Stimulated activated CD4-positive, alpha-beta T cell treated with anti-CD3 and anti-CD28 coated beads, Interleukin-15, amount 100 ng/mL, for 48 hours (primary cell): ENCODE measurements around the gene AOC1.
A peak's percentile ranks its signal among the peaks of the same experiment; 100 is the strongest.

ENCODE experiments used
- DNase-seq, 2 donors: peaks; one replicate each; pipeline ENCODE4 v3.0.0-alpha.2; 2020; ENCODE audit warnings: low read depth in 2 of 2

AOC1 gene

DNA sequence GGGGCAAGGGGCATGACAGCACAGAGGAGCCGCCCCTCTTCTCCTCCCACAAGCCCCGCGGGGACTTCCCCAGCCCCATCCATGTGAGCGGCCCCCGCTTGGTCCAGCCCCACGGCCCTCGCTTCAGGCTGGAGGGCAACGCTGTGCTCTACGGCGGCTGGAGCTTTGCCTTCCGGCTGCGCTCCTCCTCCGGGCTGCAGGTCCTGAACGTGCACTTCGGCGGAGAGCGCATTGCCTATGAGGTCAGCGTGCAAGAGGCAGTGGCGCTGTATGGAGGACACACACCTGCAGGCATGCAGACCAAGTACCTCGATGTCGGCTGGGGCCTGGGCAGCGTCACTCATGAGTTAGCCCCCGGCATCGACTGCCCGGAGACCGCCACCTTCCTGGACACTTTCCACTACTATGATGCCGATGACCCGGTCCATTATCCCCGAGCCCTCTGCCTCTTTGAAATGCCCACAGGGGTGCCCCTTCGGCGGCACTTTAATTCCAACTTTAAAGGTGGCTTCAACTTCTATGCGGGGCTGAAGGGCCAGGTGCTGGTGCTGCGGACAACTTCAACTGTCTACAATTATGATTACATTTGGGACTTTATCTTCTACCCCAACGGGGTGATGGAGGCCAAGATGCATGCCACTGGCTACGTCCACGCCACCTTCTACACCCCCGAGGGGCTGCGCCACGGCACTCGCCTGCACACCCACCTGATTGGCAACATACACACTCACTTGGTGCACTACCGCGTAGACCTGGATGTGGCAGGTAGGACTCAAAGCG lies 5.1 kb downstream of the AOC1 start:
- DNase-seq = no peak

DNA sequence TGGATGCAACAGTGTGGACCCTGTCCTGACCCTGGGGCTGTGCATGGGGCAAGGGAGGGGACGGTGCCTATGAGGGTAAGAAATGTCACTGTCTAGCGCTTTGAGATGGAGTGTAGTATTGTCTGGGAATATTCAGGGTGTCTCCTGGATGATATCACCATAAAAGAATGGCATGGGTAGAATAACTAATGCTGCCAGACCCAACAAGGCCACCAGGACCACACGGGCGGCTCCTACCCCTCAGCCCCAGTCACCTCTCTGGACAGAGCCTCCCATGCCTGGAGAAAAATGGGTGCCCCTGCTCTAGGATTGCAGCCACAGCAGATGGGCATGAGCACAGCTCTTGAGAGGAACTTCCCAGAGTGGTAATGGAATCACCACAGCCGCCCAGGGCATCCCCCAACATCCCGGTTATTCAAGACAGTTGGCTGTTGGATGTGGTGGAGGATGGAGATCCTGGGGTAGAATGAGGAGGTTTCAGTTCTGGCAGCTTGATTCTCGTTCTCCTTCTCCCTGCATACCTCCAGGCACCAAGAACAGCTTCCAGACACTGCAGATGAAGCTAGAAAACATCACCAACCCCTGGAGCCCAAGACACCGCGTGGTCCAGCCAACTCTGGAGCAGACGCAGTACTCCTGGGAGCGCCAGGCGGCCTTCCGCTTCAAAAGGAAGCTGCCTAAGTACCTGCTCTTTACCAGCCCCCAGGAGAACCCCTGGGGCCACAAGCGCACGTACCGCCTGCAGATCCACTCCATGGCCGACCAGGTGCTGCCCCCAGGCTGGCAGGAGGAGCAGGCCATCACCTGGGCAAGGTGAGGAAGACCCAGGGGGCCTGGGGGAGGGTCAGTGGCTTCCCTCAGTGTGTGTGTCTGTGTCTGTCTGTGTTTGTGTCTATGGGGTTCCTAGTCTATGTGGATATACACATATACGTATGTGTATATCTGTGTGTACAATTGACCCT lies 6.2 kb downstream of the AOC1 start:
- DNase-seq = no peak

DNA sequence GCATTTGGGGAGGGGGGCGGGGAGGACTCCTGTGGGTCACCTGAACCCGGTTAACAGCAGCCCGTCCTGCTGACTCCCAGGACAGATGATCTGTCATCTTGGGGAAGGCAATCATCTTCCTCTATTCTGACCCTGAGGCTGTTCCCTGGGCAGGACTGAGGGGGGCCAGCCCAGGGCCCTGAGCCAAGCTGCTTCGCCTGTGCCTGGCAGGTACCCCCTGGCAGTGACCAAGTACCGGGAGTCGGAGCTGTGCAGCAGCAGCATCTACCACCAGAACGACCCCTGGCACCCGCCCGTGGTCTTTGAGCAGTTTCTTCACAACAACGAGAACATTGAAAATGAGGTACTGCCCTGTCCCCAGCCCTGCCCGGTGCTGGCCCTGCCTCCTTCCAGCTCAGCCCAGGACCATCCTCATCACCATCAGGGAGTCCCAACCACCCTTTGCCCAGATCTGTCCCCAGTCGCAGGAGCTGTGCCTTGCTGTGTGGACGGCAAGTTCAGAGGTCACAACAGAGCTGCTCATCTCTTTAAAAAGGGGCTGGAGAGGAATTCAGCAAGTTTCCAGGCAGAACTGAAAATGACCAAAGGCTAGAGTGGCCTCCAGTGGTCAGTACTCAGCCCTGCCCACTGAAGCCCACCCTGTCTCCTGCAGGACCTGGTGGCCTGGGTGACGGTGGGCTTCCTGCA lies 8.1 kb downstream of the AOC1 start:
- no peak for DNase-seq

DNA sequence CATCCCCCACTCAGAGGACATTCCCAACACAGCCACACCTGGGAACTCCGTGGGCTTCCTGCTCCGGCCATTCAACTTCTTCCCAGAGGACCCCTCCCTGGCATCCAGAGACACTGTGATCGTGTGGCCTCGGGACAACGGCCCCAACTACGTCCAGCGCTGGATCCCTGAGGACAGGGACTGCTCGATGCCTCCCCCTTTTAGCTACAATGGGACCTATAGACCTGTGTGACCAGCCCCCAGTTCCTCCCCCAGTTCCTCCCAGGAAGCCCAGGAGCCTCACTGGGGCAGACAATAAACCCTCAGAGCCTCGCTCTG lies 8.6 kb downstream of the AOC1 start:
- no peak for DNase-seq

DNA sequence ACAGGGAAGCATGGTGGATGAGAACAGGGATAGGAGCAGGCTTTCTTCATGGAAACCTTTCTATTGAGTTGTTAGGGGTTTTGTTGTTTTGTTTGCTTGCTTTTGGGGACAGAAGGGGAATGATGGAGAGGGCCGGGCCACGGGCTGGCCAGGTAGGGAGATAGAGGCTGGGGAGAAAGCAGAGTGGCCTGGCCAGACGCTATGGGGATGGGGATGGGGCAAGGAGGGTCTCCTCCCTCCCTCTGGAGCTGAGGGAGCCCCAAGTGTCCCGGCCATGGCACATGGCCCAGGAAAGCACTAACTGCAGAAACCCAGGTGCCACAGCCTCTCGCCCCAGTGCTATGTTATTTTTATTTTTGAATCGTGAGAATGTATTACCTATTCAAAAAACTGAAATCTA lies 10.0 kb downstream of the AOC1 start:
- no peak for DNase-seq

DNA sequence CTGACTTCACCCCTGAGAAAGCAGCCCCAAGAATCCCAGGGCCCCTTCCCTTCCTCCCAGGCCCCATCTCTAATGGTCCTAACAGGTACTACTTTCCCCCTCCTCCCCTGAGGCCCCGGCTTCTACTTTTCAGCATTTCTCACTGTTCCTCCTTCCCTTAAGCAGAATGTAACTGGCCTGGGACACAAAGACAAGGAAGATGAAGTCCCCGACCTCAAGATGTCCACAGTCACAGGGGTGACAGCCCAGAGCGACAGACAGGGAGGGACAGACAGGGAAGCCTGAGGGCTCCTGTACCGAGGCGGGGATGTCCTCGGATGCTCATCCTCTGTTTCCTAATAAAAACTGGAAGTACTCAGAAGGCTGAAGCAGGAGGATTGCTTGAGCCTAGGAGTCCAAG lies 11.6 kb downstream of the AOC1 start:
- DNase-seq = no peak

DNA sequence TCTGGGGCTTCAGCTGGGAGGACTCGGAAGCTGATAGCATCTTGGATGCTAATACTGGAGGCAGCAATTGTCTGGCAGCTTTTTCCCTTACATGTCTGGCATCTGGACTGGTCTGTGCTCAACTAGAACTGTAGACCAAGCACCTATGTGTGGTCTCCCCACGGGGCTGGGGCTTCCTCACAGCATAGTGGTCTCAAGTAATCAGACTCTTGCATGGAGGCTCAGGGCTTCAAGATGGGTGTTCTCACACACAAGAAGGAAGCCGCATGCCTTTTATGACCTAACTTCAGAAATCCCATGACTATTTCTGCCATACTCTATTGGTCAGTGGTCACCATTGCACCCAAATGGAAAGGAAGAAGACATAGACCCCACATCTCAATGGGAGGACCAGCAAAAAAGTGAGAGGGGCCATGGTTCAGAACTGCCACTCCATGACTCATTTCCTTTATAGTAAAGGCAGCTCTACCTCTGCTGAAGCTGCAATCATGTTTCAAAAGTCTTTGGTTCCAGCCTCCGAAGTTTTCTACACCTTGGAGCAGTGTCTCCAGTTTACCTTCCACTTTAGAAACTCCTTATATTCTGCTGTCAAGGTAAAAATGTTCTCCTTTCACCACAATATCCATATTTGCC lies 14.7 kb downstream of the AOC1 start:
- no peak for DNase-seq

DNA sequence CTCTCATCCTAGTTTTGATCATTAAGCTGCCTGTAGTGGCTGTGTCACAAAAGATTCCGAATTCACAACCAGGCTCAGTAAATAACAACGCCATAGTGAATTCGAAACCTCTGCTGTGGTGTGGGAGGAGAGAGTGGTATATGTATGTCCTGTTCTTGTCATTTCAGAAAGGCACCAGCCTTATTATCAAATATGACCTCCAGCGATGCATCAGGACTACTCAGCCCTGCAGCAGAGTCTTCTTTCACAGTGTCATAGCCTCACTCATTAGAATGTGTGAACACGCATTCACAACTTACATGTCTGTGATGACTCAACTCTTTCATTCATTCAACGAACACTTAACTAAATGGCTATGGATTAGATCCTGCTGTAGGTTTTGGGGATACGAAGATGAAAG lies 15.3 kb downstream of the AOC1 start:
- DNase-seq = no peak

DNA sequence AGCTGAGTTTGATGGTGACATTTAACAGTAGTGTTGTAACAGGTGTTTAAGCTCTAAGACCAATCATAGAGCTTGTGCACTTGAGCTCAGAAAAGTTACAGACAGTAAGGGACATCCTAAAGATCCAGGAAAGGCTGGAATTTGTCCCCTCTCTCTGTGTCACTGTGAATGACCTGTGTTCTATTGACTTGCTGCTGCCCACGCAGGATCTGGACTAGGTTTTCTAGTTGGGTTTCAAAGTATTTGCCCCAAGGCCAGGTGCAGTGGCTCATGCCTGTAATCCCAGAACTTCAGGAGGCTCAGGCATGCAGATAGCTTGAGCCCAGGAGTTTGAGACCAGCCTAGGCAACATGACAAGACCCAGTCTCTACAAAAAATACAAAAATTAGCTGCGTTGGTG lies 17.1 kb downstream of the AOC1 start:
- DNase-seq = no peak

DNA sequence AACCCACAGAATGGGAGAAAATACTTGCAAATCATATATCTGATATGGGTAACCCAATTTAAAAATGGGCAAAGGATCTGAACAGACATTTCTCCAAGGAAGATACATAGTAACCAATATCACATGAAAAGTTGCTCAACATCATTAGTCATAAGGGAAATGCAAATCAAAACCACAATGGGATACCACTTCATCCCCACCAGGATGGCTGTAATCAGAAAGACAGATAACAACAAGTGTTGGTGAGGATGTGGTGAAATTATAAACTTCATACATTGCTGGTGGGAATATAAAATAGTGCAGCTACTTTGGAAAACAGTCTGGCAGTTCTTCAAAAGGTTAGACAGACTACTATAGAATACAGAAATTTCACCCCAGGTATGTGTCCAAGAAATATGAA lies 19.3 kb downstream of the AOC1 start:
- no peak for DNase-seq

DNA sequence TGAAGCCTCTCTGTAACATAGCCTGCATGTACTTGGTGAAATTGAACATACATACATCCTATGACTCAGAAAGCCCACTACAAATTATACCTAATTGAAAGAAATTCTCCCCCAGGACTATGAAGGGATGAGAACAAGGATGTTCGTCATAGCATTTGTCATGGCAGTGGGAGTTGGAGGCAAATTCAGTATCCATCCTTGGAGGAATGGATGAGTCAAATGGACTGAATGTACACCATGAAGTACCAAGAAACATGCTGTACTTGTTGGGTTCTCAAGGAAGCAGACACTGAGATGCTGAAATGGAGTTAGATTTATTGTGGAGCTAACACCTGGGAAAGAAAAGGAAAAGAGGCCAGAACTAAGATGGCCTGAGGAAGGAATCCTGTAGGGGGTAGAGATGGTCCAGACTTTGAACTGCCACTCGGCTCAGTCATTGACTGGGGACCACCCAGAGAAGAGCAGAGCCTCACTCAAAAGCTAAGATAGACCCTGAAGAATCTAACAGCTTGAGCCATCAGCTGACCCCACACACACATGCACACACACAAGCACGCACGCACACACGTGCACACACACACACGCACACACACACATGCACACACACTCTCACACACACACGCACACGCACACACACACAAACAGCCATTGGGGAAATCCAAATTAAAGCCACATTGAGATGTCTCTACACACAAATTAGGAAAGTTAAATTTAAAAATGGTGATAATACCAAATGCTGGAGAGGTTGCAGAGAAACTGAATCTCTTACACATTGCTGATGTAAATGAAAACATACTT lies 22.3 kb downstream of the AOC1 start:
- DNase-seq = no peak

DNA sequence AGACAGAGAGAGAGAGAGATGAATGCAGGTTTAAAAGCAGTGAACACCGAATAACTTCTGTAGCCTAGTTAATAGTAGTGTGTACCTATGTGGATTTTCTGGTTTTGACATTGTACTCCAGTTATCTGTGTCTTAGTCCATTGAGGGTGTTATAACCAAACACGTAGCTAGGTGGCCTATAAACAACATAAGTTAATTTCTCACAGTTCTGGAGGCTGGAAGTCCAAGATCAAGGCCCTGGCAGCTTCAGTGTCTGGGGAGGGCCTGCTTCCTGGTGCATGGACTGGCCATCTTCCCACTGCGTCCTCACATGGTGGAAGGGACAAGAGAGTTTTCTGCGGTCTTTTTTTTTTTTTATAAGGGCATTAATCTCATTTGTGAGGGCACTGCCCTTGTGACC lies 23.5 kb downstream of the AOC1 start:
- no peak for DNase-seq

DNA sequence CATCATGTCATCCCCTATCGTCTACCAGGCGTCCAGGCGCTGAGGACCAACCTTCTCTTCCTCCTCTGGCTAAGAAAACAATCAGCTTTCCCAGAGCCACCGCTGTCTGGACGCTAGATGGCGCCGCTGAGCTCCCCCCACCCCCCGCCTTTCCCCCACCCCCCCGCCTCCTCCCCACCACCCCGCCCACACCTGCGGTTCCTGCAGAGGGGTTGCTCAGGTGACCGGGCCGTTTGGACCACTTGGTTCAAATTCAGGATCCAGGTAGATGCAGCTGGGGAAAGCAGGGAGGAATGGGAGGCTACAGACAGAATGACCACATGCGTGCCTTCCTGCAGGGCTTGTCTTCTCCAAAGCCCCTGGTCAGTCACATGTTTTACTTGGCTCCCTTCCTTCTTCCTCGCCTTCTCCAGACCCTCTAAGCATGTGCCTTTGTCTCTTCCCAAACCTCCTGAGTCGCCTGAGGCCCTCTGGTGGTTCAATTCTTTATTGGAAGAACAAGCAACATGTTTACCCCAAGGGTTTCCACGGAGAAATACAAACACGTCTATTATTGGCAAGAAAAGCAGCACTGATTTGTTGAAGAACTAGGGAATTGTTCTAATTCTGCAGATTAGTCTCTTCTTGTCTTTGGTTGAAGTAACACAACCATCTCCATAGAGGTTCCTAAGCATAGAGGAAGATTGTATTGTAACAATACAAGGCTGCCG lies 24.7 kb downstream of the AOC1 start:
- peak in 1 of 2 donors; percentile 16 for DNase-seq

DNA sequence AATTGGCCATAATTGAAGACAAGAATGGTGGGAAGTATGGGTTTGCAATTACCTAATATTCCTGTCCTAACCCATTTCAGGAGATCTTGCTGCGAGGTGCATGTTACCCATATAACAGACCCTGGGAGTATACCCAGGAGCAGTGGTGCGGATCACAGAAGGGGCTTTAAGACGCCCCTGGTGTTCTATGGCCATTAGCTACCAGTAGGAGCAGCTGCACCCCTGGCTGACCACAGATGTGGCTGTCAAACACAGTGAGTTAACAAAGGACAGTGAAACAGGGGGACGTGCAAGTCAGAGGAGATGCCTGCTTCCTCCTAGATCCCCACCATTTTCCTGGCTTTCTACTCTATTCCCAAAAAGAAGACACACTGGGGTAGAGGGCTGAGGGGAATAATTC lies 25.2 kb downstream of the AOC1 start:
- no peak for DNase-seq

DNA sequence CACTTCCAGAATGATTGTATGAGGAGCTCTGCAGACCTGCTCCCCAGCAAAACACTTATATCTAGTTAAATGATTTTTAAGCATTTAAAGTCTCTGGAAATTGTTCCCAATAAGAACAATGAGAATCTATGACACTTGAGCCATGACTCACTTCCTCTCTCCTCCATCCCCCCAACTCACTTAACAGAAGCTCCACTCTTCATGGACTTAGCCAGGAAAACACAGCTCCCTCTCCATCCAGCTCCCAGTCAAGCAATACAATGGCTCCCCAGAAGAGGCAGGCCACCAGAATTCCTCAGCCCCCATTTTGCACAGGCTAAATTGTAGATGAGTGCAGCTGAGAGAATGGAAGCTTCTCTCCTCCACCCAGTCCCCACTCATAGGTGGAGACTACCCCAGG lies 27.0 kb downstream of the AOC1 start:
- DNase-seq = no peak

DNA sequence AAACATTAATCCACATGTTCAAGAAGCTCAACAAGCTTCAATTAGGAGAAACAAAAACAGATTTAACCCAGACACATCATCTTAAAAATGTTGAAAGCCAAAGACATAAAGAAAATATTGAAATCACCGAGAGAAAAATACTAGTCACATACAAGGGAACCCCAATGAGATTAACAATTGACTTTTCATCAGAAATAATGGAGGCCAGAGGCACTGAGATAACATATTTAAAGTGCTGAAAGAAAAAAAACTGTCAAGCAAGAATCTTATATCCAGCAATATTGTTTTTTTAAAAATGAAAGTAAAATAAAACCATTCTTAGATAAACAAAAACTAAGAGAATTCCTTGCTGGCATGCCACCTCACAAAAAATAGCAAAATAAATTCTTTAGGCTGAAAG lies 28.9 kb downstream of the AOC1 start:
- DNase-seq = no peak

DNA sequence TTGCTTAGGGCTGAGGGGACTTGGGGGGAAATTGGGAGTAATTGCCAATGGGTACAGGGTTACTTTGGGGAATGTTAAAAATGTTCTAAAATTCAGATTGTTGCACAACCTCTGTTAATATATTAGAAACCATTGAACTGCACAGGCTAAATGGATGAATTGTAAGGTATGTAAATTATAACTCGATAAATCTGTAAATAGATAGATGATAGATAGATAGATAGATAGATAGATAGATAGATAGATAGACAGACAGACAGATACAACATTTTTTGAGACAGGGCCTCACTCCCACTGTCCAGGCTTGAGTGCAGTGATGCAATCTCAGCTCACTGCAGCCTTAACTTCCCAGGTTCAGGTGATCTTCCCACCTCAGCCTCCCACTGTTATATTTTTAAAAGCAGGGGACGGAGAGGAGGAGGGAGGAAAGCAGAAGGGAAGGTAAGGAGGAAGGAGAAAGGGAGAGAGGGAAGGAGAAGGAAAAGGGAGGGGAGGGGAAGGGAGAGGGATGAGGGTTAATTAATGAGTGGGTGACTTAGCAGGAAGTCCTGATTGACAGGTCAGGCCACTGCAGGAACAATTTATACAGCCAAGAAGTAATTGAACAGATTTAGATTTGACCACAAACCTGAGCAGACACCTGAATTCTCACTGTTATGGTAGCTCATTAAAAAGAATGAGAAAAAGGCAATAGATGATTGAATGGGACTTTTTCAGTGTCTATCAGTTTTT lies 38.7 kb downstream of the AOC1 start:
- no peak for DNase-seq

DNA sequence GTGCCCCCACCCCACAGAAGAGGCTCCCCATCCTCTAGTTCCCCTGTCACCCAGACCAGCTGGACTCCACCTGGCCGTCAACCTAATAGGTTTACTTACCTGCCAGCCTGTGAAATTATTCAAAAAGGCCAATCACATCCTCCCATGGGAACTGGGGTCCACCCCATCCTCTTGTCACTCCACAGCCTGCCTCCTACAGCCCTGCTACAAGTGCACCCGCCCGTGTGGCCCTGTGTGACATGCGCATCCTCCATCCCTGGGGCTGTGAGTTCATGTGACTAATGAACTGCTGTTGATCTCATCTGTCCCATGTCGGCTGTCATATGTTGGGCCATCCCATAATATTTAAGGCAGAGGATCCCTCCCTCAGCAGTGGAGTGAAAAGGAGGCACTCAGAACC lies 39.4 kb downstream of the AOC1 start:
- no peak for DNase-seq

DNA sequence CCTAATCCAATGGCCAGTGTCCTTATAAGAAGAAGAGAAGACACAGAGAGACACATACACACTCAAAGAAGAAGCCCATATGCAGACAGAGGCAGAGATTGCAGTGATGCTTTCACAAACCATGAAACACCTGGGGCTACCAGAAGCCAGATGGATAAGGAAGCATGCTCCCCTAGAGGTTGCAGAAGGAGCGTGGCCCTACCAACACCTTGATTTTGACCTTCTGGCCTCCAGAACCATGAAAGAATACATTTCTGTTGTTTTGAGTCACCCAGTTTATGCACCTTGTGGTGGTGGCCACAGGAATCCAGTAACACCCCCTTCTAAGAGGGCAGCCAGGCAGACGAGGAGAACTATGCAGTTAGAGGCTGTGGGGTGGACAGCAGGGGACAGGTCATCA lies 43.5 kb downstream of the AOC1 start:
- no peak for DNase-seq
